ENCODE data around the gene GBF1.
"Not testable (repeated sequence)": the region's sequence is repeated elsewhere in the genome, so short reads cannot be mapped to it uniquely, and the experiment has no call there.

GBF1 gene

GRCh38 chr10:102234888-102235597 is 10.3 kb upstream of the GBF1 start:
- DNase-seq: peak; percentile 69

- DNase-seq: no peak
These were observed 9.8 kb upstream of the GBF1 start for GRCh38 chr10:102235598-102235920.

GRCh38 chr10:102236006-102236405 is 9.3 kb upstream of the GBF1 start:
- DNase-seq: peak; percentile 31

- no peak for DNase-seq
These were observed 7.5 kb upstream of the GBF1 start for GRCh38 chr10:102237711-102238252.

GRCh38 chr10:102240467-102241031 is 4.8 kb upstream of the GBF1 start:
- no peak for DNase-seq

- DNase-seq: no peak
These were observed 4.3 kb upstream of the GBF1 start for GRCh38 chr10:102241032-102241443.

- peak; percentile 84 for DNase-seq
These were observed 3.8 kb upstream of the GBF1 start, which contains the start of gene PITX3 for GRCh38 chr10:102241444-102242117. TSS of gene PITX3 (minus strand) at chr10:102241512. CDS start at chr10:102232080, 9,432 bp downstream.

- no peak for DNase-seq
These were observed 3.2 kb upstream of the GBF1 start for GRCh38 chr10:102242118-102242485.

GRCh38 chr10:102243309-102243708 is 2.0 kb upstream of the GBF1 start:
- no peak for DNase-seq

GRCh38 chr10:102245932-102246251 is 560 bp downstream of the GBF1 start:
- DNase-seq: no peak

- no peak for DNase-seq
These were observed 929 bp downstream of the GBF1 start for GRCh38 chr10:102246261-102246660.

- no peak for DNase-seq
These were observed 2.4 kb downstream of the GBF1 start for GRCh38 chr10:102247734-102248133.

- not testable (repeated sequence) for DNase-seq
These were observed 7.2 kb downstream of the GBF1 start for GRCh38 chr10:102252508-102252907.

- no peak for DNase-seq
These were observed 9.1 kb downstream of the GBF1 start for GRCh38 chr10:102254426-102254825.

- DNase-seq: no peak
These were observed 10.1 kb downstream of the GBF1 start for GRCh38 chr10:102255404-102255803.

- DNase-seq: peak; percentile 68
These were observed 15.9 kb downstream of the GBF1 start for GRCh38 chr10:102261196-102261595.

- no peak for DNase-seq
These were observed 16.5 kb downstream of the GBF1 start for GRCh38 chr10:102261842-102262241.

GRCh38 chr10:102262744-102263370 is 17.5 kb downstream of the GBF1 start:
- no peak for DNase-seq

- DNase-seq: no peak
These were observed 19.0 kb downstream of the GBF1 start for GRCh38 chr10:102264371-102264770.

- no peak for DNase-seq
These were observed 21.3 kb downstream of the GBF1 start for GRCh38 chr10:102266670-102267069.

- no peak for DNase-seq
These were observed 22.4 kb downstream of the GBF1 start for GRCh38 chr10:102267748-102268147.

- no peak for DNase-seq
These were observed 23.1 kb downstream of the GBF1 start for GRCh38 chr10:102268375-102268888.

GRCh38 chr10:102269017-102269416 is 23.7 kb downstream of the GBF1 start:
- no peak for DNase-seq

GRCh38 chr10:102274062-102274461 is 28.7 kb downstream of the GBF1 start:
- no peak for DNase-seq

All from NCI-H82 (cell line).